H9 (cell line): ENCODE data around the gene TSPAN9. TPM values are rescaled to one million over a fixed set of nuclear protein-coding genes. Genes with fewer than 3 reads are reported as not detected.

ENCODE experiments used
- DNase-seq: peaks from one replicate; pipeline ENCODE4 v3.0.0-alpha.2; 2017
- H2AFZ ChIP-seq: one replicate; pipeline ENCODE4 v1.6.1; 2013; ENCODE audit warnings: mild to moderate bottlenecking, low read length, control low read depth, moderate library complexity
- H2AK5ac ChIP-seq: 2 replicates; pipeline ENCODE4 v1.6.1; 2013; ENCODE audit warnings: low read length, control low read depth, mixed read lengths; ENCODE audit not compliant: insufficient read length
- H2BK120ac ChIP-seq: one replicate; pipeline ENCODE4 v1.6.1; 2013; ENCODE audit warnings: low read depth, mild to moderate bottlenecking, low read length, control low read depth, inconsistent platforms; ENCODE audit not compliant: poor library complexity, severe bottlenecking
- H2BK12ac ChIP-seq: 2 replicates; pipeline ENCODE4 v1.6.1; 2013; ENCODE audit warnings: low read length, control low read depth, mixed read lengths, low read depth; ENCODE audit not compliant: insufficient read length
- H2BK15ac ChIP-seq: 2 replicates; pipeline ENCODE4 v1.6.1; 2013; ENCODE audit warnings: low read depth, low read length, control low read depth
- H2BK20ac ChIP-seq: one replicate; pipeline ENCODE4 v1.6.1; 2013; ENCODE audit warnings: low read depth, mild to moderate bottlenecking, low read length, control low read depth, inconsistent platforms; ENCODE audit not compliant: poor library complexity, severe bottlenecking
- H2BK5ac ChIP-seq: 2 replicates; pipeline ENCODE4 v1.6.1; 2013; ENCODE audit warnings: low read length, control low read depth, mixed read lengths; ENCODE audit not compliant: insufficient read length
- H3K14ac ChIP-seq: 2 replicates; pipeline ENCODE4 v1.6.1; 2013; ENCODE audit warnings: low read length, control low read depth; ENCODE audit not compliant: insufficient read depth
- H3K18ac ChIP-seq: 2 replicates; pipeline ENCODE4 v1.6.1; 2013; ENCODE audit warnings: low read depth, mild to moderate bottlenecking, mixed read lengths, low read length, control low read depth; ENCODE audit not compliant: insufficient read length
- H3K23ac ChIP-seq: 2 replicates; pipeline ENCODE4 v1.6.1; 2013; ENCODE audit warnings: low read length, control low read depth, mixed read lengths, low read depth; ENCODE audit not compliant: insufficient read length
- H3K23me2 ChIP-seq: 2 replicates; pipeline ENCODE4 v1.6.1; 2013; ENCODE audit warnings: low read depth, mild to moderate bottlenecking, mixed read lengths, low read length, control low read depth; ENCODE audit not compliant: insufficient read length, poor library complexity, severe bottlenecking
- H3K27ac ChIP-seq: 2 replicates; pipeline ENCODE4 v1.5.1; 2013; ENCODE audit warnings: low read length, control low read depth, mixed read lengths, low read depth; ENCODE audit not compliant: insufficient read length
- H3K27me3 ChIP-seq: 2 replicates; pipeline ENCODE4 v1.6.1; 2013; ENCODE audit warnings: low read length, control low read depth, inconsistent platforms; ENCODE audit not compliant: insufficient read depth
- H3K4ac ChIP-seq: 2 replicates; pipeline ENCODE4 v1.6.1; 2013; ENCODE audit warnings: low read depth, mild to moderate bottlenecking, control low read depth, inconsistent platforms, low read length, moderate library complexity
- H3K4me1 ChIP-seq: 2 replicates; pipeline ENCODE4 v1.6.1; 2013; ENCODE audit warnings: low read length, control low read depth, inconsistent platforms; ENCODE audit not compliant: insufficient read depth
- H3K4me2 ChIP-seq: 2 replicates; pipeline ENCODE4 v1.6.1; 2013; ENCODE audit warnings: low read length, control low read depth, mixed read lengths; ENCODE audit not compliant: insufficient read length, insufficient read depth
- H3K56ac ChIP-seq: 2 replicates; pipeline ENCODE4 v1.6.1; 2013; ENCODE audit warnings: low read depth, mild to moderate bottlenecking, mixed read lengths, low read length, control low read depth; ENCODE audit not compliant: insufficient read length
- H3K79me1 ChIP-seq: 2 replicates; pipeline ENCODE4 v1.6.1; 2013; ENCODE audit warnings: low read depth, mild to moderate bottlenecking, moderate library complexity, low read length, control low read depth, inconsistent platforms; ENCODE audit not compliant: insufficient read depth, poor library complexity, severe bottlenecking
- H3K79me2 ChIP-seq: 2 replicates; pipeline ENCODE4 v1.6.1; 2013; ENCODE audit warnings: low read length, control low read depth, inconsistent platforms; ENCODE audit not compliant: insufficient read depth
- H3K9ac ChIP-seq: 2 replicates; pipeline ENCODE4 v1.6.1; 2013; ENCODE audit warnings: low read length, control low read depth, mixed read lengths; ENCODE audit not compliant: insufficient read length; ENCODE audit errors: extremely low read depth
- H3K9me3 ChIP-seq: one replicate; pipeline ENCODE4 v1.6.1; 2013; ENCODE audit warnings: low read depth, low read length, inconsistent platforms; ENCODE audit not compliant: control insufficient read depth
- H3T11ph ChIP-seq: one replicate; pipeline ENCODE4 v1.6.1; 2013; ENCODE audit warnings: mild to moderate bottlenecking, low read length, control low read depth, inconsistent platforms
- H4K20me1 ChIP-seq: one replicate; pipeline ENCODE4 v1.6.1; 2013; ENCODE audit not compliant: control insufficient read depth, insufficient read length, insufficient read depth
- H4K5ac ChIP-seq: 2 replicates; pipeline ENCODE4 v1.6.1; 2013; ENCODE audit warnings: low read depth, mild to moderate bottlenecking, mixed read lengths, low read length, control low read depth; ENCODE audit not compliant: insufficient read length
- H4K8ac ChIP-seq: replicated peaks from 2 replicates; pipeline ENCODE4 v1.6.1; 2013; ENCODE audit warnings: low read length, control low read depth, mixed read lengths, low read depth; ENCODE audit not compliant: insufficient read length
- H4K91ac ChIP-seq: 2 replicates; pipeline ENCODE4 v1.6.1; 2013; ENCODE audit warnings: low read depth, mild to moderate bottlenecking, moderate library complexity, mixed read lengths, low read length, control low read depth; ENCODE audit not compliant: insufficient read length
- H3K27ac Mint-ChIP-seq, 3 experiments: 2 replicates in 2 of 3; 3 replicates in 1 of 3; pipeline ENCODE4 v1.8.0; 2020 to 2021; ENCODE audit warnings: mixed read lengths in 3 of 3, mild to moderate bottlenecking in 1 of 3, moderate library complexity in 1 of 3
- H3K27me3 Mint-ChIP-seq: 2 replicates; pipeline ENCODE4 v1.8.0; 2021; ENCODE audit warnings: low read depth, mild to moderate bottlenecking, moderate library complexity, mixed read lengths
- H3K36me3 Mint-ChIP-seq, 3 experiments: 2 replicates in 2 of 3; 3 replicates in 1 of 3; pipeline ENCODE4 v1.8.0; 2020 to 2021; ENCODE audit warnings: low read depth in 3 of 3, mixed read lengths in 3 of 3; ENCODE audit not compliant: insufficient read depth in 1 of 3
- H3K4me1 Mint-ChIP-seq, 2 experiments: 2 replicates each; pipeline ENCODE4 v1.8.0; 2020; ENCODE audit warnings: mixed read lengths in 2 of 2
- H3K4me3 Mint-ChIP-seq, 2 experiments: 2 replicates in 1 of 2; 3 replicates in 1 of 2; pipeline ENCODE4 v1.8.0; 2020 to 2021; ENCODE audit warnings: mild to moderate bottlenecking in 2 of 2, mixed read lengths in 2 of 2, moderate library complexity in 1 of 2
- H3K9me3 Mint-ChIP-seq, 2 experiments: 2 replicates in 1 of 2; 3 replicates in 1 of 2; pipeline ENCODE4 v1.8.0; 2020; ENCODE audit warnings: mild to moderate bottlenecking in 2 of 2, mixed read lengths in 2 of 2, moderate library complexity in 1 of 2
- CTCF ChIP-seq: fragments of 200-600 bp; sonication (generic); conservative IDR thresholded peaks from 3 replicates; pipeline ENCODE4 v1.8.0; 2021; ENCODE audit warnings: antibody characterized with exemption, mild to moderate bottlenecking
- WGBS: extraction: QIAGEN DNeasy Blood & Tissue Kit; methylation state at CpG from one replicate; pipeline ENCODE4 v1.1.7; 2013; ENCODE audit warnings: missing lambda C conversion rate, low lambda C conversion rate, mixed read lengths; ENCODE audit not compliant: insufficient read length; ENCODE audit errors: extremely low coverage; 5-methylcytosine and 5-hydroxymethylcytosine counted together
- total RNA-seq: library from RNA; stranded (reverse); gene quantifications from 2 replicates; pipeline ENCODE4 v1.2.1, GENCODE V29; 2021

The TSPAN9 gene
- total RNA-seq, 1 experiment from 2014 or later = 19.0 TPM

GRCh38 chr12:3136641-3137267 lies 59.6 kb downstream of the TSPAN9 start:
- Mint-ChIP-seq H3K4me1 (peaks cover 38 to 56% of the 10 kb centered on the region in 2 experiments), H3K9me3 (no peaks in the 10 kb centered on the region), H3K27me3 (peaks cover 3% of the 10 kb centered on the region), H3K27ac (no peak overlapping the region), H3K4me3 (no peak overlapping the region), H3K36me3 (no peaks in the 10 kb centered on the region; a peak in 1 of 7 replicates)
- Histone ChIP-seq H3K23ac (no peak overlapping the region), H3T11ph (no peak overlapping the region), H2BK5ac (no peak overlapping the region), H4K20me1 (no peaks in the 10 kb centered on the region), H2BK20ac (no peak overlapping the region), H3K79me1 (no peaks in the 10 kb centered on the region), H4K8ac (no peak overlapping the region), H4K91ac (no peak overlapping the region), H3K9ac (no peak overlapping the region), H4K5ac (no peak overlapping the region), H2AFZ (no peak overlapping the region), H2BK12ac (no peak overlapping the region), H3K27ac (no peak overlapping the region), H3K9me3 (no peaks in the 10 kb centered on the region), H3K4me2 (no peak overlapping the region), H3K18ac (no peak overlapping the region), H2AK5ac (no peak overlapping the region), H3K56ac (no peak overlapping the region), H3K23me2 (no peaks in the 10 kb centered on the region), H3K14ac (no peak overlapping the region), H3K27me3 (no peaks in the 10 kb centered on the region), H3K4ac (no peak overlapping the region), H3K79me2 (no peaks in the 10 kb centered on the region), H2BK15ac (no peak overlapping the region), H2BK120ac (no peak overlapping the region), H3K4me1 (no peaks in the 10 kb centered on the region)
- WGBS = no CpG with 5 or more reads among the region's 12 CpGs
- no peak for TF ChIP-seq CTCF
- peak; percentile 26 for DNase-seq
